ENCODE results near the gene NLN. TPM values are rescaled to one million over a fixed set of nuclear protein-coding genes. Genes with fewer than 3 reads are reported as not detected.

The NLN gene
- total RNA-seq, 1 donor: 30.2 TPM

DNA sequence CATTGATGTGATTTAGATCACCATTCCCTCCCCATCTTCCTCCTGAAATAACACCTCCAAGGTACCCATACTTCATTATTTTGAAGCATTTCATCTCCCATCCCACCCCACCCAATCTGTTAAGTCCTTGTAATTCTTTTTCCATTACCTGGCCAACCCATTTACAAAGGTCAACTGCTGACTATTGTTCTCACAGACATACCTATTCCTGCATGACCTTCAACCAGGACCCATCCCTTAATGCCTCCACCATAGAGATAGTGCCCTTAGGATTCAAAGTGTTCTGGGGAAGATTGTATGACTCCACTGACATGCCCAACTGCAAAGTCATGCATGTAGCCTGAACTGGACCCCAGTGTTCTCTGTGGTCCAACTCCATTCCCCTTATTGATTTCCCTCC lies 91.2 kb downstream of the NLN start:
- no peak overlapping the region for H3K4me3 ChIP-seq (ENCODE audit: low read depth, low read length)
- no peak for DNase-seq (ENCODE audit: low read depth)
- TF ChIP-seq, protein P1, sequence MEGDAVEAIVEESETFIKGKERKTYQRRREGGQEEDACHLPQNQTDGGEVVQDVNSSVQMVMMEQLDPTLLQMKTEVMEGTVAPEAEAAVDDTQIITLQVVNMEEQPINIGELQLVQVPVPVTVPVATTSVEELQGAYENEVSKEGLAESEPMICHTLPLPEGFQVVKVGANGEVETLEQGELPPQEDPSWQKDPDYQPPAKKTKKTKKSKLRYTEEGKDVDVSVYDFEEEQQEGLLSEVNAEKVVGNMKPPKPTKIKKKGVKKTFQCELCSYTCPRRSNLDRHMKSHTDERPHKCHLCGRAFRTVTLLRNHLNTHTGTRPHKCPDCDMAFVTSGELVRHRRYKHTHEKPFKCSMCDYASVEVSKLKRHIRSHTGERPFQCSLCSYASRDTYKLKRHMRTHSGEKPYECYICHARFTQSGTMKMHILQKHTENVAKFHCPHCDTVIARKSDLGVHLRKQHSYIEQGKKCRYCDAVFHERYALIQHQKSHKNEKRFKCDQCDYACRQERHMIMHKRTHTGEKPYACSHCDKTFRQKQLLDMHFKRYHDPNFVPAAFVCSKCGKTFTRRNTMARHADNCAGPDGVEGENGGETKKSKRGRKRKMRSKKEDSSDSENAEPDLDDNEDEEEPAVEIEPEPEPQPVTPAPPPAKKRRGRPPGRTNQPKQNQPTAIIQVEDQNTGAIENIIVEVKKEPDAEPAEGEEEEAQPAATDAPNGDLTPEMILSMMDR (IDR thresholded peaks at IDR 0.05; ENCODE audit: insufficient read depth, low read length): no peak

DNA sequence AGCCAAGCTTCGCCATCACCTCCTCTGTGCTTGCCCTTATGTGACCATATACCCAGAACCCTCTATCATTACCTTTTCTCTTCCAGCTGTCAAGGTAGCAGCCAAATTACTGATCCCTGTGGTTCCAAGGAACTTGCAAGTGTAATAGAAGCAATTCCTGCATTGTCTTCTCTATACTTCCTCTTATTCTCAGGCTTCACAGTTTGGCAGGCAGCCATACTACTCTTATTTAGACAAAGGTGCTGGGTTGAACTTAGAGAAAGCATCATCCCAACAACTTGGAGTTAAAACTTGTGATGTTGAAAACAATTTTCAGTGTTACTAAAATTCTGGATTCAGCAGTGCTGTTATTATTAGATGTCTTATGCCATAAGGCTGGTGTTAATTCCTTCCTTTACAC lies 93.2 kb downstream of the NLN start:
- no peak for DNase-seq (ENCODE audit: low read depth)
- no peak overlapping the region for H3K4me3 ChIP-seq (ENCODE audit: low read depth, low read length)
- TF ChIP-seq, protein P1 (IDR thresholded peaks at IDR 0.05; ENCODE audit: insufficient read depth, low read length): no peak

DNA sequence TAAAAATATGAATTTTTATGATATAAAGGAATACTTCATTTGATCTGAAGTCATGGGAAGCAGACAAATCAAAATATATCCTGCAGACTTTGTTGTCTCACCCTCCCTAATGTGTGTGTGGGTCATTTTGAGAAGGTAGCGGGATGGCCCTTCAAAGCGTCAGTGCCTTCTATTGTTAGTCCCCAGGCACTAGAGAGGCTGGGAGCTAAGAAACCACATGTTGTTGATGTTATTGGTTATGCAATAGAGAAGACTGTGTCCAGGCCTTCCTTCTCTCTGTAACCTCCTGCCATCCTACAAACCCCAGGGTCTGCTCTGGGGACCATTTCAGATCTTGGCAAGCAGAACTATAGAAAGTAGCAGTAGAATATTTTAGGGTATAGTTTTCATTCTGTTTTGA lies 94.7 kb downstream of the NLN start:
- DNase-seq (ENCODE audit: low read depth): no peak
- H3K4me3 ChIP-seq (ENCODE audit: low read depth, low read length): no peak overlapping the region
- TF ChIP-seq, protein P1 (IDR thresholded peaks at IDR 0.05; ENCODE audit: insufficient read depth, low read length): no peak

DNA sequence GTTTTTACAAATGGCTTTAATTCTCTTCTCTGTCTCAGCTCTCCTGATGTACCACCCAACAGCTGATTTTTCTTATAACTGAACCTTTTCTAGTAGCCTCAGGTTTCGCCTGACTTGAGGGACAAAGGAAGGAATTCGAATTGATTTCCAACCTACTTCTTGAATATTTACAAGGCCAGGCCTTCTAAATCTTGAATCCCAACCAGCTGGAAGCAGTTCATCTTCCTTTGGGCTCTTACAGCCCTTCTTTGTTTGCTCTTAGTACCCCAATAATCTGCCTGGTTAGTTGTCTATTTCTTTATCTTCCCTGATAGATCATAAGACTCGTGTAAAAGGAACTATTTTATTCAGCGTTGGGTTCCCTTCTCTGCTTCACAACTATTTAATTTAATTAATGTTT lies 95.9 kb downstream of the NLN start:
- TF ChIP-seq, protein P1 (IDR thresholded peaks at IDR 0.05; ENCODE audit: insufficient read depth, low read length): no peak
- no peak for DNase-seq (ENCODE audit: low read depth)
- H3K4me3 ChIP-seq (ENCODE audit: low read depth, low read length): no peak overlapping the region

DNA sequence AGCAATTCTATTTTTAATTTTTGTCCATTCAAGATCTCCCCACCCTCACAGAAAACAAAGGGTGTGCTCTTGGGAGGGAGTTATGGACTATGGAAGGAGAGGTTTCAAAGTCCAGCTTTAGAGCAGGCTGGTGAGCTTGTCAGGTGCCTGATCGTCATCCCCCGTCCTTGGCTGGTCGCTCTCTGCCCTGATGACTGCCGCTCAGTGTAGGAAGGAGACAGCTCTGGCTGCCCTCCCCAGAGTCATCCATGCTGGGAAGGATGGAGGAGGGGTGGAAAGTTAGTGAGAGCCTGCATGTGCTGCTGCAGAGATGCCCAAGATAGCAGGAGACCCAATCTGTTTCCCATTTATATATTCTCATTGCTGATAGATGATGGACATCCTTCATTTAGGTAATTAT lies 96.6 kb downstream of the NLN start:
- no peak overlapping the region for H3K4me3 ChIP-seq (ENCODE audit: low read depth, low read length)
- TF ChIP-seq, protein P1 (IDR thresholded peaks at IDR 0.05; ENCODE audit: insufficient read depth, low read length): no peak
- no peak for DNase-seq (ENCODE audit: low read depth)

DNA sequence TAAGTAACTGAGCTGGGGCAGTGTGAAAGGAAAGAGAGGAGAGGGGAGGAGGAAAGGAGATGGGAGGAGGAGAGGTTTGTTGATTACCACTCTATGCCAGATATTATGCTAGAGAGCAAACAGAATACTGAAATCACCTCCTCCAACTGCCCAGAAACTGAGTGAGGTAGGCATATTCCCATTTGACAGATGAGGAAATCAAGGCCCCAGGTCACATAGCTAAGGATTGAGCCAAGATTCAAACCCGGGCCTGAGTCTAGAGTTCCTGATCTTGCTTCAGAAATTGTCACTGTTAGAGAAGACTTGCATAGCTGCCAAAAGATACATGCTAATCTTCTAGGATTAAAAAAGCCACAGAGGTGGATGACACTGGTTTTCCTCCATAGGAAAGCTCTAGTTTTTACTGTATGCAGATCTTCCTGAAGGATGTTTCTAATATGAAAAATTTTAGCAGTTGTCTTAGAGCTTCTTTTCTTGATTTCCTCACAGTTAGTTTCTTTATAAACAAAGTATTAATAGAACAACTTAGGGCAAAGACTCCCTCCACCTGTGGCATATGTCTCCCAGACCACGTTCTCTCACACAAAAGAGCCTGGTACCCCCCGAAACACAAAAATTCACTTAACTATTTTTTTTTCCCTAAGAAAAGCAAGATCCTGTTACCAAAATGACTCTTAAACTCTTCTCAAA lies 97.4 kb downstream of the NLN start:
- TF ChIP-seq, protein P1 (IDR thresholded peaks at IDR 0.05; ENCODE audit: insufficient read depth, low read length): no peak
- no peak overlapping the region for H3K4me3 ChIP-seq (ENCODE audit: low read depth, low read length)
- no peak for DNase-seq (ENCODE audit: low read depth)

DNA sequence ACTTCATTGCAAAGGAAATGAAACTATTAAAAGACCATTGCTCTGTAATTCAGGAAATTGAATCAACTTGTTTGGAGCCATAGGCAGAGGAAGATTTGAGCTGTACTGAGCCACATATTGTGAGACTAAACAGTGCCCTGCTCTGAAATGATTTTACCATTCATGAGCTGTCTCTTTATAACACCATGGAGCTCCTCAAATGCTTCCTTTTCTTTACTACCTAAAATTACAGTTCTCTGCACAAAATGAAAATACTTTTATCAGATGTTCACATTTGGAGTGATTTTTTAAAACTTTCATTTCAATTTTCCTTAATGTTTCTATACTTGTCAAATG lies 97.9 kb downstream of the NLN start:
- DNase-seq (ENCODE audit: low read depth): no peak
- H3K4me3 ChIP-seq (ENCODE audit: low read depth, low read length): no peak overlapping the region
- TF ChIP-seq, protein P1 (IDR thresholded peaks at IDR 0.05; ENCODE audit: insufficient read depth, low read length): no peak

All from fibroblast of the aortic adventitia (primary cell).